GM18505 (cell line): ENCODE measurements around the gene KDM5C.

Source experiments
- ATAC-seq: cut with Tn5 transposase; IDR thresholded peaks from one replicate; pipeline ENCODE4 v1.9.1; 2021; ENCODE audit not compliant: unreplicated experiment
- POLR2A ChIP-seq: IDR thresholded peaks from 4 replicates; pipeline ENCODE4 v1.6.1; 2011; ENCODE audit warnings: borderline replicate concordance; ENCODE audit not compliant: insufficient read depth, insufficient read length; ENCODE audit errors: extremely low read depth

The KDM5C gene

GRCh38 chrX:53153581-53153980, 71.4 kb downstream of the KDM5C start:
- TF ChIP-seq POLR2A = no peak
- no peak for ATAC-seq
